CD8-positive, alpha-beta memory T cell (primary cell): ENCODE data around the gene BANP. TPM values are rescaled to one million over a fixed set of nuclear protein-coding genes. Genes with fewer than 3 reads are reported as not detected.
A peak's percentile ranks its signal among the peaks of the same experiment; 100 is the strongest.
"Not testable (repeated sequence)": the region's sequence is repeated elsewhere in the genome, so short reads cannot be mapped to it uniquely, and the experiment has no call there.

Experiments used
- CTCF ChIA-PET: fragments of 350-600 bp; sonication (Branson Sonifier 250); formaldehyde crosslinking; loops from one replicate; lab custom pipeline; 2021; ENCODE audit warnings: antibody characterized with exemption; lab: Charles Lee
- POLR2A ChIA-PET: fragments of 350-600 bp; sonication (Branson Sonifier 250); formaldehyde crosslinking; loops from one replicate; lab custom pipeline; 2021; ENCODE audit warnings: antibody characterized with exemption; lab: Charles Lee
- DNase-seq, 5 donors: peaks; one replicate each; pipeline versions ENCODE4 v3.0.0 to v3.0.0-alpha.2; 2020 to 2022; ENCODE audit warnings: mixed read lengths in 1 of 5
- H3K27ac ChIP-seq: one replicate; pipeline ENCODE4 v1.7.0; 2013; ENCODE audit warnings: low read depth, mild to moderate bottlenecking, low read length, moderate library complexity
- H3K27me3 ChIP-seq: 2 replicates; pipeline ENCODE4 v1.7.0; 2013; ENCODE audit warnings: low read length, mild to moderate bottlenecking; ENCODE audit not compliant: insufficient read depth, poor library complexity, severe bottlenecking
- H3K36me3 ChIP-seq: 2 replicates; pipeline ENCODE4 v1.7.0; 2013; ENCODE audit warnings: mild to moderate bottlenecking, low read length, moderate library complexity; ENCODE audit not compliant: insufficient read depth
- H3K4me1 ChIP-seq: 2 replicates; pipeline ENCODE4 v1.7.0; 2013; ENCODE audit warnings: mild to moderate bottlenecking, low read length, moderate library complexity; ENCODE audit not compliant: insufficient read depth
- H3K4me3 ChIP-seq: 2 replicates; pipeline ENCODE4 v1.7.0; 2013; ENCODE audit warnings: mild to moderate bottlenecking, low read length
- H3K9me3 ChIP-seq: 2 replicates; pipeline ENCODE4 v1.7.0; 2013; ENCODE audit warnings: mild to moderate bottlenecking, low read length
- H3K27ac Mint-ChIP-seq, 8 donors: one replicate each; pipeline ENCODE4 v1.8.0; 2020 to 2021; ENCODE audit warnings: mixed read lengths in 8 of 8, mild to moderate bottlenecking in 6 of 8, inconsistent platforms in 3 of 8, moderate library complexity in 3 of 8
- H3K27me3 Mint-ChIP-seq, 2 donors: one replicate each; pipeline ENCODE4 v1.8.0; 2020 to 2021; ENCODE audit warnings: mixed read lengths in 2 of 2, mild to moderate bottlenecking in 1 of 2, moderate library complexity in 1 of 2
- H3K36me3 Mint-ChIP-seq, 3 donors: one replicate each; pipeline ENCODE4 v1.8.0; 2020 to 2021; ENCODE audit warnings: mixed read lengths in 3 of 3, inconsistent platforms in 1 of 3, mild to moderate bottlenecking in 1 of 3
- H3K4me1 Mint-ChIP-seq, 3 donors: one replicate each; pipeline ENCODE4 v1.8.0; 2020 to 2021; ENCODE audit warnings: mixed read lengths in 3 of 3, inconsistent platforms in 1 of 3, mild to moderate bottlenecking in 1 of 3
- H3K4me3 Mint-ChIP-seq, 7 donors: one replicate each; pipeline ENCODE4 v1.8.0; 2020 to 2021; ENCODE audit warnings: mixed read lengths in 7 of 7, mild to moderate bottlenecking in 6 of 7, moderate library complexity in 4 of 7, inconsistent platforms in 2 of 7
- H3K9me3 Mint-ChIP-seq, 5 donors: one replicate each; pipeline ENCODE4 v1.8.0; 2020 to 2022; ENCODE audit warnings: mixed read lengths in 5 of 5, mild to moderate bottlenecking in 3 of 5, moderate library complexity in 2 of 5, inconsistent platforms in 1 of 5
- polyA plus RNA-seq: library from polyadenylated mRNA; unstranded; fragments of 300-500 nt; fragmentation: Illumina TruSeq; gene quantifications from one replicate; pipeline ENCODE4 v1.2.3, GENCODE V29; 2021
- total RNA-seq, 2 experiments: library from RNA; stranded (reverse); gene quantifications; one replicate each; pipeline ENCODE4 v1.2.3, GENCODE V29; 2021

BANP gene, protein sequence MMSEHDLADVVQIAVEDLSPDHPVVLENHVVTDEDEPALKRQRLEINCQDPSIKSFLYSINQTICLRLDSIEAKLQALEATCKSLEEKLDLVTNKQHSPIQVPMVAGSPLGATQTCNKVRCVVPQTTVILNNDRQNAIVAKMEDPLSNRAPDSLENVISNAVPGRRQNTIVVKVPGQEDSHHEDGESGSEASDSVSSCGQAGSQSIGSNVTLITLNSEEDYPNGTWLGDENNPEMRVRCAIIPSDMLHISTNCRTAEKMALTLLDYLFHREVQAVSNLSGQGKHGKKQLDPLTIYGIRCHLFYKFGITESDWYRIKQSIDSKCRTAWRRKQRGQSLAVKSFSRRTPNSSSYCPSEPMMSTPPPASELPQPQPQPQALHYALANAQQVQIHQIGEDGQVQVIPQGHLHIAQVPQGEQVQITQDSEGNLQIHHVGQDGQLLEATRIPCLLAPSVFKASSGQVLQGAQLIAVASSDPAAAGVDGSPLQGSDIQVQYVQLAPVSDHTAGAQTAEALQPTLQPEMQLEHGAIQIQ
- total RNA-seq, result 10 to 100 TPM; 29.5 to 32.5 TPM
- 28.5 TPM for polyA plus RNA-seq

DNA sequence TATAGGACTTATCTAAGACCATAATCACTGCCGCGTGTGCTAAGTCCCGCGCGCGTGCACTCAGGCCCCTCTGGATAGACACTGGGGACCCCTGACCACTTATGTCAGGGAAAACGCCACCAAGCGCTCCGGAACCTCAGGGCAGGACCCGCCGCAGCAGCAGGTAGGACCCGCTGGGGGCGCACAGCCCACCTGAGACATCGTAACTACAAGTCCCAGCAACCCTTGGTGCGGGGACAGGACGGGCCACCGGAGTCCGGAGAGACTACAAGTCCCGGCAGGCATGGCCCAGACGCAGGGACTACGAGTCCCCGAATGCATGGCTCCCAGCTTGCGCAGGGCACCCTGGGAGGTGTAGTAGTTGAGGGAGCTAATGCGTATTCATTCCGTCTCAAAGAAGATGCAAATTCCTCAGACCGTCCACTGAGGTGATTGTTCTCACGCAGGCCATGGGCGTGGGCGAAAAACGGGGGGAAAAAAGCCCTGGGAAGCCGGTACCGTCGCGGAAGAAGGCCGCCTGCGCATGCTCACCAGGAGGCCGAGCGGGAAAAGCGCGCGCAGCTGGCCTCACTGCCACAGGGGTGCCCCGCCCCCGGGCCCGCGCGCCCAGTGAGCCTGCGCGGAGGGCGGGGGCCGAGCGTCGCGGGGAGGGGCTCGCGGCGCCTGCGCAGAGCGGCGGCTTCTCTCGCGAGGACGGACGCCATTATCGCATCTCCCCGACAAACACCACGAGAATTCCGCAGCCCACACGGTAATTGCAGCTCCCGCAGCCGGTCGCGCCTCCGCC lies at the start of gene BANP:
TSS of gene BANP (plus strand) at position 670 of the 787 bp plus-strand sequence. CDS start 23,682 bp downstream, outside the sequence.
- peak; percentile 95 to 99 (median 98) for DNase-seq
- no peaks in the 10 kb centered on the region for H3K27me3 ChIP-seq
- ChIA-PET CTCF (interaction anchor here (0.7 to 1.2 kb wide), 4 partner anchors 10 to 172 kb away, joined by 3 to 7 read pairs (median 4); partner anchors contain the start of gene SLC7A5), POLR2A (interaction anchor here (1.0 to 1.6 kb wide), 4 partner anchors 54 to 185 kb away, joined by 3 to 8 read pairs (median 6); partner anchors contain the start of genes KLHDC4 and SLC7A5)
- peak within 1 kb of the TSS; percentile 98 for H3K4me3 ChIP-seq
- H3K9me3 ChIP-seq, result no peaks in the 10 kb centered on the region
- peak within 1 kb of the TSS; percentile 91 for H3K27ac ChIP-seq
- Mint-ChIP-seq H3K36me3 (peaks cover 0 to 34% (median 7%) of the 10 kb centered on the region in 3 donors), H3K9me3 (no peaks in the 10 kb centered on the region), H3K27ac (peak within 1 kb of the TSS; percentile 96 to 100 (median 99)), H3K4me3 (peak within 1 kb of the TSS; percentile 97 to 100 (median 99)), H3K27me3 (peaks cover 5 to 8% of the 10 kb centered on the region in 2 donors), H3K4me1 (peaks cover 32 to 47% (median 34%) of the 10 kb centered on the region in 3 donors)
- H3K36me3 ChIP-seq, result no peaks in the 10 kb centered on the region
- H3K4me1 ChIP-seq, result peaks cover 35% of the 10 kb centered on the region

DNA sequence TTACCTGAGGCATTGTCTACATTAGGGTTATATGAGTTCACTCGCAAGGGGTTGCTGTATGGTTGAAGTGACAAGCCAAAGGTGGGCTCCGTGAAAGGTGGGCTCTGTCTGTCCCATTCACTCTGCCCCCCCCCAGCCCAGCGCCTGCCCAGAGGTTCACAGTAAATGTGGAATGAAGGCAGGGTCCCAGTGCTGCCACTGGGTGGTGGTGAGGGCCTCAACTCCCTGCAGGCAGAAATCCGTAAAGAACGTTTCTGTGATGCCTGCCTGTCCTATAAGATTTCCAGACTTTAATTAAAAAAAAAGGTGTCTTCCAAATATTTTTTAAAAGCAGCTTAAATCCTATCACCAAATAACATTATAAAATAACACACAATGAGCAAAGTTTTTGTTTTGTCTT lies 46.3 kb upstream of the BANP start:
- H3K4me1 ChIP-seq, H3K36me3 ChIP-seq, H3K36me3 Mint-ChIP-seq, H3K9me3 Mint-ChIP-seq, H3K4me1 Mint-ChIP-seq, H3K4me3 ChIP-seq, H3K9me3 ChIP-seq, H3K27me3 ChIP-seq, DNase-seq, H3K4me3 Mint-ChIP-seq, H3K27me3 Mint-ChIP-seq, H3K27ac ChIP-seq, POLR2A ChIA-PET: not testable (repeated sequence)
- peak overlapping the region in 1 of 8 donors; percentile 26 for H3K27ac Mint-ChIP-seq
- CTCF ChIA-PET, result interaction anchor here (2.5 to 10.1 kb wide), 2 partner anchors 9 to 125 kb away, joined by 7 to 68 read pairs; no protein-coding TSS in a partner anchor

- CTCF ChIA-PET, result interaction anchor here (0.8 to 10.1 kb wide), 4 partner anchors 10 to 125 kb away, joined by 3 to 68 read pairs (median 6); no protein-coding TSS in a partner anchor
- H3K4me1 ChIP-seq, H3K27ac ChIP-seq, H3K27ac Mint-ChIP-seq, H3K9me3 ChIP-seq, H3K4me3 Mint-ChIP-seq, H3K4me3 ChIP-seq, H3K27me3 Mint-ChIP-seq, DNase-seq, H3K27me3 ChIP-seq, H3K4me1 Mint-ChIP-seq, POLR2A ChIA-PET, H3K36me3 ChIP-seq, H3K9me3 Mint-ChIP-seq, H3K36me3 Mint-ChIP-seq: not testable (repeated sequence)
These were observed 45.7 kb upstream of the BANP start for GRCh38 chr16:87905521-87905920.

DNA sequence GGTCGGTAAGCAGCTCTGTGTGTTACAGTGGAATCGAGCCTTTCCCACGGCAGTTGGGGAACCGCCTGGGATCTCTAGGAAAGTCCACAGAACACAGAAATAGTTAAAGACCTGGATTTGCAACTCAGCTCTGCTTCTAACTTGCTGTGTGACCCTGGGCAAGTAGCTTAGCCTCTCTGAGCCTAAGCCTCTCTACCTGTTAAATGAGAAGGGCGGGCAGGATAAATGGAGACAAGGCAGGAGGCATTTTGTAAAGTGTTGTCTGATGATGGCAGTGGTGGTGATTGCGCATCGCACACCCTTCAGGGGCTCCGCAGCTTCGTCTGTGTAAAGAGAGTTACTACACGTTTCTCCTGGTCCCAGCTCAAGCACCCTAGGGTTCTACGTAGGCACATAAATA lies 43.1 kb upstream of the BANP start:
- not testable (repeated sequence) for H3K9me3 ChIP-seq, DNase-seq, H3K4me3 Mint-ChIP-seq, H3K27ac ChIP-seq, H3K9me3 Mint-ChIP-seq, H3K27ac Mint-ChIP-seq, H3K27me3 Mint-ChIP-seq, H3K4me1 Mint-ChIP-seq, H3K36me3 ChIP-seq, H3K4me3 ChIP-seq, H3K4me1 ChIP-seq, H3K27me3 ChIP-seq, H3K36me3 Mint-ChIP-seq
- ChIA-PET CTCF (interaction anchor here (0.9 to 10.1 kb wide), 8 partner anchors 11 to 138 kb away, joined by 3 to 68 read pairs (median 4); no protein-coding TSS in a partner anchor), POLR2A (interaction anchor here (0.7 kb wide), 1 partner anchor 11 kb away, joined by 5 read pairs; no protein-coding TSS in a partner anchor)

DNA sequence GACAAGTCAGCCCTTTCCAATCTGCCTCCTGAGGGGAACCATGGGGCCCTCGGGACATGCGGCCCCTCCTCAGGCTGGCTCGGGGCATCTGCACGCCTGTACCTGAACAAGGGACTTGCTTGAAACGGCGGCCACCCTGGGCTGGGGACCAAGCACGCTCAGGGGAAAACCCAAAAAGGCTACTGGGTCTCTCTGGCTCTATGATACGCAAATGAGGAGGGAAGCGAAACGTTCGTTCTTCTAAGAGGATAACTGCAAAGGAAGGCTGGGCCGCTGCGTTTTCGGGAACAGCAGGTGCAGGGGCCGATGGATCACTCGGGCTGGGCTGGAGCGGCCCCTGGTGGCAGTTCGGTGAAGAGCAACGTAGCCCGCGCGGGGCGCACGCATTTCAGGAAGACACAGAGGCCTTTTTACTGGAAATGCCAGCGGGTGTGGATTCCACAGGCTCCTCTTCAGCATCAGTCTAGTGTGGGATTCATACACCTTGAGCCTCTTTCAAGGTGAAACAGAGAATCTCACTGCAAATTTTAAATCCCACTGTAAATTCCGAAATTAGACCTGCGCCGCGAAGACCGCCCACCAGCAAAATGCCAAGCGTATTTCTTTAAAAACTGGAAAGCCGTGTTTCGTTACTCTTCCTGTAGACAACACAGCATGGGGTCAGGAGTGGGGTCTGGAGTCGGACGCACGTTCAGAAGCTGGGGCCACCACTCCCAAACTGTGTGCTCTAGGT lies 41.9 kb upstream of the BANP start:
- H3K27me3 ChIP-seq, POLR2A ChIA-PET, H3K36me3 Mint-ChIP-seq, H3K4me3 ChIP-seq, H3K27ac ChIP-seq, H3K4me1 ChIP-seq, H3K4me1 Mint-ChIP-seq, H3K27me3 Mint-ChIP-seq, H3K9me3 Mint-ChIP-seq, H3K36me3 ChIP-seq, H3K9me3 ChIP-seq: not testable (repeated sequence)
- CTCF ChIA-PET, result interaction anchor here (0.7 to 10.1 kb wide), 12 partner anchors 8 to 141 kb away, joined by 3 to 68 read pairs (median 5); no protein-coding TSS in a partner anchor
- DNase-seq, result peak; percentile 57 to 80 (median 69)
- H3K4me3 Mint-ChIP-seq, result peak overlapping the region in 1 of 7 donors; percentile 8
- H3K27ac Mint-ChIP-seq, result peak overlapping the region in 3 of 8 donors; percentile 65 to 85 (median 72)

DNA sequence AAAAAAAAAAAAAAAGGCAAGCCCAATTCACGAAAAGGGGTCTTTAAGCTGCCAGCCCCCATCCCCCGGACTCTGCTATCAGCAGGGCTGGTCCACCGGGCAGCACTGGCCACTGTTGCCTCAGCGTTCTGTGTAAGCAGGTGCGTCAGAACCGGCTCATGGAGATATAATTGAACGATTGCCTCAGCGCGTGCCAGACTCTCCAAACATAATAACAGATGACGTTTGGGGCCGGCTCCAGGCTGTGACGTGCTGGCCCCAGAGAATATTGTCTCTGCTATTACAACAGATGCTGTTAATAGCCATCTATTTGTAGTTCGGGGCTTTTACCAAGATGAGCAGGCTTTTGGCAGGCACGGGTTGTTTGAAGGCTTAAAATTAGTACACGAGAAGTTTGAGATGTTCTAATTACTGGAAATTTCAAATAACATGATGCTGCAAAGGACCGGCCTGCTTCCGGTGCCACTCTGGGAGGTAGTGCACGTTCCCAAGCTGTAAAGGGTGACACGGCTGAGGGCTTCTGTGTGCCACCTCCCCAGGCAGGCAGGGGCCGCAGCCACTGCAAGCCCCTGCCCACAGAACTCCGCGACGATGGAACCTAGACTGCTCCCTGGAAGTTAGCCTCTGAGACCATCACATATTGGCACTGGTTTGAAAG lies 40.0 kb upstream of the BANP start:
- DNase-seq, H3K9me3 Mint-ChIP-seq, H3K27me3 ChIP-seq, H3K27ac Mint-ChIP-seq, H3K4me1 Mint-ChIP-seq, H3K27ac ChIP-seq, H3K36me3 Mint-ChIP-seq, H3K27me3 Mint-ChIP-seq, H3K4me3 ChIP-seq, H3K4me3 Mint-ChIP-seq, H3K9me3 ChIP-seq, H3K4me1 ChIP-seq, POLR2A ChIA-PET, H3K36me3 ChIP-seq: not testable (repeated sequence)
- CTCF ChIA-PET, result interaction anchor here (1.6 to 10.1 kb wide), 3 partner anchors 61 to 134 kb away, joined by 5 to 68 read pairs (median 16); no protein-coding TSS in a partner anchor

- CTCF ChIA-PET, result interaction anchor here (2.4 to 10.1 kb wide), 2 partner anchors 63 to 133 kb away, joined by 10 to 68 read pairs; no protein-coding TSS in a partner anchor
- H3K4me3 ChIP-seq, H3K27me3 ChIP-seq, H3K4me1 Mint-ChIP-seq, H3K36me3 Mint-ChIP-seq, H3K9me3 ChIP-seq, H3K4me1 ChIP-seq, H3K27ac ChIP-seq, DNase-seq, H3K9me3 Mint-ChIP-seq, H3K36me3 ChIP-seq, H3K27me3 Mint-ChIP-seq, POLR2A ChIA-PET: not testable (repeated sequence)
- H3K27ac Mint-ChIP-seq, result peak overlapping the region in 1 of 8 donors; percentile 47
- peak overlapping the region in 5 of 7 donors; percentile 21 to 55 (median 35) for H3K4me3 Mint-ChIP-seq
These were observed 38.5 kb upstream of the BANP start for GRCh38 chr16:87912691-87913090.
